Colonic mucosa (tissue), 4 donors: ENCODE data around the gene EHBP1. TPM values are rescaled to one million over a fixed set of nuclear protein-coding genes. Genes with fewer than 3 reads are reported as not detected.
A peak's percentile ranks its signal among the peaks of the same experiment; 100 is the strongest.

ENCODE experiments used
- DNase-seq: peaks from one replicate; pipeline ENCODE4 v3.0.0-alpha.2; 2020
- H3K27ac ChIP-seq: fragments of 200-600 bp; one replicate; pipeline ENCODE4 v1.8.0; 2021
- H3K27me3 ChIP-seq: fragments of 200-600 bp; one replicate; pipeline ENCODE4 v1.8.0; 2021
- H3K36me3 ChIP-seq: fragments of 200-600 bp; one replicate; pipeline ENCODE4 v1.8.0; 2021
- H3K4me1 ChIP-seq: fragments of 200-600 bp; one replicate; pipeline ENCODE4 v1.8.0; 2021; ENCODE audit warnings: mild to moderate bottlenecking
- H3K4me3 ChIP-seq: fragments of 200-600 bp; one replicate; pipeline ENCODE4 v1.8.0; 2021
- H3K9ac ChIP-seq, 2 donors: one replicate each; pipeline ENCODE4 v1.7.0; 2013; ENCODE audit warnings: control low read depth in 2 of 2, low read depth in 2 of 2, low read length in 2 of 2
- H3K9me3 ChIP-seq: fragments of 200-600 bp; one replicate; pipeline ENCODE4 v1.8.0; 2021
- CTCF ChIP-seq: fragments of 200-600 bp; IDR thresholded peaks from one replicate; pipeline ENCODE4 v1.8.0; 2022; ENCODE audit warnings: antibody characterized with exemption, mild to moderate bottlenecking
- intact Hi-C: fragments of 100-400 bp; cut with DNase I; formaldehyde crosslinking; loops from one replicate; pipeline ENCODE4 v1.14.1; 2022
- total RNA-seq, 2 donors: library from RNA; stranded (reverse); fragmentation: NEBNext Ultra II Directional in 1 of 2; extraction: Animal tissue kit (Norgen Biotek cat#: 25700) in 1 of 2; gene quantifications; one replicate each; pipeline ENCODE4 v1.2.1, GENCODE V29; 2021
- donor health status: healthy.
- donor health status: DM: no; HTN: no; CAD: no.
- donor health status: DM: no; HTN: no; CAD: no.

EHBP1 gene
- total RNA-seq, 2 donors from 2014 or later, result 23.6 to 32.7 TPM

- peaks cover 25% of the 10 kb centered on the region for H3K4me1 ChIP-seq
- peak; percentile 46 for DNase-seq
- TF ChIP-seq CTCF, result no peak
- intact Hi-C loops, result no loop called here
- H3K36me3 ChIP-seq, result no peaks in the 10 kb centered on the region
- no peaks in the 10 kb centered on the region for H3K9me3 ChIP-seq
- H3K4me3 ChIP-seq, result no peak overlapping the region
- peaks cover 98% of the 10 kb centered on the region for H3K27me3 ChIP-seq
- H3K27ac ChIP-seq, result no peak overlapping the region
- no peak overlapping the region for H3K9ac ChIP-seq
Measured at GRCh38 chr2:63056107-63057050, 350.9 kb downstream of the EHBP1 start.

- Histone ChIP-seq H3K27me3 (peaks cover 98% of the 10 kb centered on the region), H3K4me1 (peaks cover 25% of the 10 kb centered on the region), H3K9me3 (no peaks in the 10 kb centered on the region), H3K36me3 (no peaks in the 10 kb centered on the region), H3K27ac (no peak overlapping the region), H3K4me3 (no peak overlapping the region), H3K9ac (no peak overlapping the region)
- TF ChIP-seq CTCF, result no peak
- intact Hi-C loops, result no loop called here
- DNase-seq, result no peak
Measured at GRCh38 chr2:63057249-63058143, 352.0 kb downstream of the EHBP1 start.

GRCh38 chr2:63058144-63058920 is 352.8 kb downstream of the EHBP1 start:
- DNase-seq, result no peak
- no peak for TF ChIP-seq CTCF
- intact Hi-C loops, result no loop called here
- no peak overlapping the region for H3K27ac ChIP-seq
- no peaks in the 10 kb centered on the region for H3K36me3 ChIP-seq
- H3K9me3 ChIP-seq, result no peaks in the 10 kb centered on the region
- no peak overlapping the region for H3K4me3 ChIP-seq
- peaks cover 92% of the 10 kb centered on the region for H3K27me3 ChIP-seq
- H3K9ac ChIP-seq, result no peak overlapping the region
- H3K4me1 ChIP-seq, result peaks cover 25% of the 10 kb centered on the region

GRCh38 chr2:63058921-63059792 is 353.6 kb downstream of the EHBP1 start:
- peaks cover 25% of the 10 kb centered on the region for H3K4me1 ChIP-seq
- no peaks in the 10 kb centered on the region for H3K36me3 ChIP-seq
- H3K4me3 ChIP-seq, result no peak overlapping the region
- no peaks in the 10 kb centered on the region for H3K9me3 ChIP-seq
- no peak overlapping the region for H3K9ac ChIP-seq
- intact Hi-C loops, result no loop called here
- H3K27me3 ChIP-seq, result peaks cover 85% of the 10 kb centered on the region
- H3K27ac ChIP-seq, result no peak overlapping the region
- DNase-seq, result no peak
- TF ChIP-seq CTCF, result no peak
